OCI-LY3 (cell line): ENCODE results near the gene CTAGE1.

Source experiments
- EZH2phosphoT487 ChIP-seq: fragments of 200-600 bp; shearing (Covaris generic); IDR thresholded peaks from 2 replicates; pipeline ENCODE4 v1.6.1; 2018; ENCODE audit warnings: antibody characterized with exemption, mixed run types, low read depth
- TF ChIP-seq, protein P1 (sequence below): fragments of 200-600, 300-600 bp; sonication (generic); IDR thresholded peaks from 2 replicates; pipeline ENCODE4 v1.5.1; 2014; ENCODE audit warnings: antibody characterized with exemption, low read length, low read depth

DNA sequence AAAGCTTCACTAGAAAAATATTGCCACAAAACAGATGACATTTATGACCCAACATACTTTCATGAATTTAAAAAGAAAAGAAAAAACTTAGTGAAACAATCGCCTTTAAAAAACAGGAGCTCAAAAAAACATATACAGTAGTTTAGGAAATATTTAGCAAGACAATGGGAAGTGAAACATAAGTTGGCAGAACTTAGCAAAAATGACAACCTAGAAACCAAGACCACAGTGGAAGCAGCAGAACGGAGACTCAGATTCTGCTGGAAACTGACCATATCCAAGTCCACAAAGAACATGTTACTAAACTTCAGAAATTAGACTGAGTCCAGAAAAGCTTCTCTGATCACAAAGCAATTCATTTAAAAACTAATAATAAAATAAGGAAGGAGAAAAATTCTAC lies 41.8 kb upstream of the CTAGE1 start:
- TF ChIP-seq, protein P1, sequence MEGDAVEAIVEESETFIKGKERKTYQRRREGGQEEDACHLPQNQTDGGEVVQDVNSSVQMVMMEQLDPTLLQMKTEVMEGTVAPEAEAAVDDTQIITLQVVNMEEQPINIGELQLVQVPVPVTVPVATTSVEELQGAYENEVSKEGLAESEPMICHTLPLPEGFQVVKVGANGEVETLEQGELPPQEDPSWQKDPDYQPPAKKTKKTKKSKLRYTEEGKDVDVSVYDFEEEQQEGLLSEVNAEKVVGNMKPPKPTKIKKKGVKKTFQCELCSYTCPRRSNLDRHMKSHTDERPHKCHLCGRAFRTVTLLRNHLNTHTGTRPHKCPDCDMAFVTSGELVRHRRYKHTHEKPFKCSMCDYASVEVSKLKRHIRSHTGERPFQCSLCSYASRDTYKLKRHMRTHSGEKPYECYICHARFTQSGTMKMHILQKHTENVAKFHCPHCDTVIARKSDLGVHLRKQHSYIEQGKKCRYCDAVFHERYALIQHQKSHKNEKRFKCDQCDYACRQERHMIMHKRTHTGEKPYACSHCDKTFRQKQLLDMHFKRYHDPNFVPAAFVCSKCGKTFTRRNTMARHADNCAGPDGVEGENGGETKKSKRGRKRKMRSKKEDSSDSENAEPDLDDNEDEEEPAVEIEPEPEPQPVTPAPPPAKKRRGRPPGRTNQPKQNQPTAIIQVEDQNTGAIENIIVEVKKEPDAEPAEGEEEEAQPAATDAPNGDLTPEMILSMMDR: no peak
- no peak for TF ChIP-seq EZH2phosphoT487
